A549 treated with AZD9567 at 1 μM for 4 hours (cell line): ENCODE measurements around the gene RAB44. TPM values are rescaled to one million over a fixed set of nuclear protein-coding genes. Genes with fewer than 3 reads are reported as not detected.

ENCODE experiments used
- total RNA-seq: library from RNA; stranded (reverse); fragments of 200-300 nt; extraction: Qiagen RNA extraction; gene quantifications from 5 replicates; pipeline ENCODE4 v1.2.3, GENCODE V29; 2022; ENCODE audit not compliant: insufficient read depth

Gene RAB44
- 0.03 to 0.06 TPM (median 0.05 TPM) in 4 of 5 replicates, not detected in the other for total RNA-seq

GRCh38 chr6:36697481-36697903 is at the start of gene RAB44:
RAB44 (plus strand) TSS chr6:36697826; CDS start chr6:36704236, 6,410 bp downstream.

GRCh38 chr6:36678488-36679042 is 19.1 kb upstream of the RAB44 start, which contains the start of gene CDKN1A:
CDKN1A (plus strand) TSS chr6:36678714; CDS start chr6:36684102, 5,388 bp downstream.

Other genes starting within 250 kb of the RAB44 start
- gene STK38, start 150.3 kb upstream of the RAB44 start, total RNA-seq = 14.7 to 17.2 TPM (median 15.5 TPM) in 5 replicates
- 508 to 911 TPM (median 510 TPM) in 5 replicates for gene SRSF3, start 103.5 kb upstream of the RAB44 start, total RNA-seq
- gene CDKN1A, start 19.1 kb upstream of the RAB44 start, total RNA-seq = 249 to 335 TPM (median 300 TPM) in 5 replicates
- gene CPNE5, start 141.6 kb downstream of the RAB44 start, total RNA-seq = 0.05 to 0.13 TPM (median 0.08 TPM) in 4 of 5 replicates, not detected in the other
- gene PPIL1, start 177.0 kb downstream of the RAB44 start, total RNA-seq = 37.6 to 43.6 TPM (median 39.4 TPM) in 5 replicates
- 15.8 to 19.6 TPM (median 18.7 TPM) in 5 replicates for gene C6orf89, start 188.1 kb downstream of the RAB44 start, total RNA-seq